WERI-Rb-1 (cell line): ENCODE data around the gene GALK2.
A peak's percentile ranks its signal among the peaks of the same experiment; 100 is the strongest.

Experiments used
- DNase-seq: peaks from one replicate; pipeline ENCODE4 v3.0.0-alpha.2; 2020
- H3K27ac ChIP-seq: fragments of 250-450 bp; sonication (Bioruptor Pico); 2 replicates; pipeline ENCODE4 v1.5.1; 2020; ENCODE audit warnings: mild to moderate bottlenecking, moderate library complexity
- H3K27me3 ChIP-seq: fragments of 250-450 bp; sonication (Bioruptor Pico); 2 replicates; pipeline ENCODE4 v1.5.1; 2021; ENCODE audit warnings: mild to moderate bottlenecking, low read depth, moderate library complexity; ENCODE audit not compliant: insufficient read depth, severe bottlenecking
- H3K36me3 ChIP-seq: fragments of 250-450 bp; sonication (Bioruptor Pico); 2 replicates; pipeline ENCODE4 v1.5.1; 2020; ENCODE audit warnings: mild to moderate bottlenecking, moderate library complexity
- H3K4me3 ChIP-seq: 2 replicates; pipeline ENCODE4 v1.5.1; 2011; ENCODE audit warnings: low read depth, mild to moderate bottlenecking, control low read depth, low read length
- H3K9me3 ChIP-seq: fragments of 250-450 bp; sonication (Bioruptor Pico); 2 replicates; pipeline ENCODE4 v1.5.1; 2021; ENCODE audit warnings: mild to moderate bottlenecking, moderate library complexity; ENCODE audit not compliant: severe bottlenecking
- CTCF ChIP-seq: IDR thresholded peaks from 2 replicates; pipeline ENCODE4 v1.5.1; 2011; ENCODE audit warnings: low read depth, mild to moderate bottlenecking, control low read depth, inconsistent platforms, low read length

GALK2 gene

GRCh38 chr15:49169880-49170597 is at the start of gene GALK2:
Gene GALK2 (plus strand): TSS chr15:49170247. CDS start chr15:49170323, 76 bp downstream.
- Histone ChIP-seq H3K27me3 (no peaks in the 10 kb centered on the region), H3K27ac (peak within 1 kb of the TSS; percentile 73), H3K4me3 (peak within 1 kb of the TSS; percentile 85), H3K36me3 (no peaks in the 10 kb centered on the region), H3K9me3 (no peaks in the 10 kb centered on the region)
- peak; percentile 93 for DNase-seq
- no peak for TF ChIP-seq CTCF

GRCh38 chr15:49120832-49121231 is 49.2 kb upstream of the GALK2 start:
- H3K4me3 ChIP-seq, result no peak overlapping the region
- H3K27me3 ChIP-seq, result no peaks in the 10 kb centered on the region
- DNase-seq, result no peak
- TF ChIP-seq CTCF, result no peak
- H3K27ac ChIP-seq, result no peak overlapping the region
- peaks cover 5% of the 10 kb centered on the region; the same call in 1 of the 2 replicates for H3K36me3 ChIP-seq
- H3K9me3 ChIP-seq, result no peaks in the 10 kb centered on the region

DNA sequence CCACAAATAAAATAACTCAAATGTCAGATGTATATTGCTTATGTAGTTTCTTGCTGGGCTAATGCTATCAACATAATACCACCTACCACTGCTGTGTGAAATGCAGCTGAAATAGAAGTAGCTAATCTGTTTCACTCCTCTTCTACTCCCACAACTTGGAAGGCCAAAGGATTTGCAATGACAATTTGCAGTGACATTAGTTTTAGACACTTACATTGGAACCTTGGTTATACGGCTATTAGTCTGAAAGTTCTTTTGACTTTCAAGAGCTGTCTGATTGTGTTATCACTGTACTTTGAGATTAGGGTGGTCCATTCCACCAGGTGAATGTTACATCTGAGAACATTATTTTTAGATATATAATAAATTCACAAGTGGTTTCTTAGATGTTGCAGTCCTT is 48.1 kb upstream of the GALK2 start:
- H3K4me3 ChIP-seq, result no peak overlapping the region
- TF ChIP-seq CTCF, result no peak
- no peaks in the 10 kb centered on the region for H3K27me3 ChIP-seq
- H3K9me3 ChIP-seq, result no peaks in the 10 kb centered on the region
- H3K36me3 ChIP-seq, result peaks cover 10% of the 10 kb centered on the region
- no peak for DNase-seq
- H3K27ac ChIP-seq, result no peak overlapping the region

DNA sequence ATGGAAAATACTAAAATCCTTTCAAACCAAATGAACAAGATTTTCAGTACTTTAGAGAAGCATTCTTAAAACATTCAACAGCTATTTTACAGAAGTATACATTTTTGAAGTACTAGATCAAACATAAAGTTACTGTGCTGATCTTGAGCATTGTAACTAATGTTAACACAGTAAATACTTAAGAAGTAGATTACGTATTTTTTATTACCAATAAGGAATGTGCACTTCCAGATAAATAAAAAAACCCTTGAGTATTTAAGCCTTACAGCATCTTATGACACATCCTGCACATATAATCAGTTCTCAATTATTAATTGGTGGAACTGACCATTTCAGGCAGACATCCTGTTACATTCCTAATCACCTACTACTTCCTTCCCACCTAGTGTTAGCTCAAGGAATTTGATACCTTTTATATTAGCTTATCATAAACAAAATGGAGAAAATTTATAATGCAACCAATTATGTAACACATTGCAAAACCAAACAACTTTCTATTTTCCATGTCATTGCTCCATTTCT is 47.4 kb upstream of the GALK2 start:
- Histone ChIP-seq H3K4me3 (no peak overlapping the region), H3K27ac (no peak overlapping the region), H3K27me3 (no peaks in the 10 kb centered on the region), H3K36me3 (peaks cover 17% of the 10 kb centered on the region), H3K9me3 (no peaks in the 10 kb centered on the region)
- no peak for DNase-seq
- TF ChIP-seq CTCF, result no peak

- H3K9me3 ChIP-seq, result no peaks in the 10 kb centered on the region
- H3K36me3 ChIP-seq, result peaks cover 35% of the 10 kb centered on the region
- no peak overlapping the region for H3K27ac ChIP-seq
- TF ChIP-seq CTCF, result no peak
- H3K4me3 ChIP-seq, result no peak overlapping the region
- H3K27me3 ChIP-seq, result no peaks in the 10 kb centered on the region
- no peak for DNase-seq
These were observed 45.7 kb upstream of the GALK2 start for GRCh38 chr15:49124371-49124770.

DNA sequence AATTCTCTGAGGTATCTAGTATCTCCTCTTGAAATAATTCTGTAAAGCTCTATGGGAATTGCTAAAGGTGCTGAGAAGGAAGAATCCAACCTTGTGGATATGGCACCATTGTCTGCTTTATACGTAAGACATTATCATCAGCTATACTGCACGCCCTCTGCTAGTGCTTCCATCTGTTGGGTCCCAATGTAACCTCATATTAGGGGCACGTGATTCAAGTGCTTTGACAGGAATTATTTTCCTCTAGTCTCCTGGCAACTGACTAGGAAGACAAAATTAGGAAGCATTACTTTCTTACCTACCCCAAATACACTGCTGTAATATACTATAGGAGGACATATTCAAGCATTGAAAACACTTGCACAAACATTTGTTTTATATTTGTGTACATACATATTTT is 38.6 kb upstream of the GALK2 start:
- Histone ChIP-seq H3K27ac (no peak overlapping the region), H3K4me3 (no peak overlapping the region), H3K36me3 (peaks cover 76% of the 10 kb centered on the region), H3K27me3 (no peaks in the 10 kb centered on the region), H3K9me3 (no peaks in the 10 kb centered on the region)
- no peak for TF ChIP-seq CTCF
- DNase-seq, result no peak
